Hepatocyte (in vitro differentiated cells): ENCODE measurements around the gene OR6J1. TPM values are rescaled to one million over a fixed set of nuclear protein-coding genes. Genes with fewer than 3 reads are reported as not detected.

Source experiments
- DNase-seq: peaks from one replicate; pipeline ENCODE4 v3.0.0-alpha.2; 2016; ENCODE audit warnings: low spot score
- H2AFZ ChIP-seq: fragments of 200-600 bp; sonication (generic); 2 replicates; pipeline ENCODE4 v1.6.0; 2016; ENCODE audit warnings: antibody characterized with exemption, mild to moderate bottlenecking
- H3K27ac ChIP-seq: fragments of 200-600 bp; sonication (generic); 2 replicates; pipeline ENCODE4 v1.5.1; 2016; ENCODE audit warnings: mild to moderate bottlenecking
- H3K27me3 ChIP-seq: fragments of 200-600 bp; sonication (generic); 2 replicates; pipeline ENCODE4 v1.6.1; 2016
- H3K36me3 ChIP-seq: fragments of 200-600 bp; sonication (generic); replicated peaks from 2 replicates; pipeline ENCODE4 v1.5.1; 2016; ENCODE audit warnings: low read depth; ENCODE audit not compliant: insufficient read depth
- H3K4me1 ChIP-seq: fragments of 200-600 bp; sonication (generic); 2 replicates; pipeline ENCODE4 v1.5.1; 2016; ENCODE audit warnings: mild to moderate bottlenecking, moderate library complexity; ENCODE audit not compliant: insufficient read depth
- H3K4me2 ChIP-seq: fragments of 200-600 bp; sonication (generic); 2 replicates; pipeline ENCODE4 v1.6.0; 2016
- H3K4me3 ChIP-seq: fragments of 200-600 bp; sonication (generic); 2 replicates; pipeline ENCODE4 v1.5.1; 2016; ENCODE audit warnings: mild to moderate bottlenecking
- H3K79me2 ChIP-seq: fragments of 200-600 bp; sonication (generic); 2 replicates; pipeline ENCODE4 v1.6.0; 2017; ENCODE audit warnings: mild to moderate bottlenecking
- H3K9me2 ChIP-seq: fragments of 200-600 bp; sonication (generic); replicated peaks from 2 replicates; pipeline ENCODE4 v1.6.0; 2017; ENCODE audit warnings: mild to moderate bottlenecking; ENCODE audit not compliant: insufficient read depth
- H3K9me3 ChIP-seq: fragments of 200-600 bp; sonication (generic); 2 replicates; pipeline ENCODE4 v1.5.1; 2016; ENCODE audit warnings: low read depth, mild to moderate bottlenecking
- H4K20me1 ChIP-seq: fragments of 200-600 bp; sonication (generic); 2 replicates; pipeline ENCODE4 v1.6.0; 2016; ENCODE audit warnings: mild to moderate bottlenecking; ENCODE audit not compliant: insufficient read depth, poor library complexity, severe bottlenecking
- EZH2 ChIP-seq: fragments of 200-600 bp; sonication (generic); IDR thresholded peaks from 2 replicates; pipeline ENCODE4 v1.6.1; 2016; ENCODE audit warnings: antibody characterized with exemption, mild to moderate bottlenecking, borderline replicate concordance
- EZH2phosphoT487 ChIP-seq: fragments of 200-600 bp; sonication (generic); IDR thresholded peaks from one replicate; pipeline ENCODE4 v1.6.1; 2018; ENCODE audit warnings: antibody characterized with exemption, mild to moderate bottlenecking, low read depth, moderate library complexity; ENCODE audit not compliant: unreplicated experiment, severe bottlenecking
- WGBS: methylation state at CpG from one replicate; pipeline ENCODE4 v1.1.6; 2016; ENCODE audit warnings: low lambda C conversion rate; ENCODE audit errors: missing lambda C conversion rate; 5-methylcytosine and 5-hydroxymethylcytosine counted together
- polyA plus RNA-seq: library from polyadenylated mRNA; unstranded; fragments of >200 nt; fragmentation: Nextera tagmentation; extraction: Ambion mirVana; gene quantifications from 2 replicates; pipeline ENCODE4 v1.2.1, GENCODE V29; 2016
- total RNA-seq: library from RNA; depleted of rRNA; stranded (reverse); fragments of >200 nt; gene quantifications from 2 replicates; pipeline ENCODE4 v1.2.3, GENCODE V29; 2014

The OR6J1 gene
- total and polyA plus RNA-seq, 2 experiments from 2014 or later, result 0.03 TPM; not detected in 1

- no peak overlapping the region for H3K4me2 ChIP-seq
- no peak overlapping the region for H3K27ac ChIP-seq
- TF ChIP-seq EZH2 (no peak), EZH2phosphoT487 (no peak)
- H2AFZ ChIP-seq, result no peak overlapping the region
- 100% methylated on average over 1 of the region's 1 CpG for WGBS
- H3K4me3 ChIP-seq, result no peak overlapping the region
- peaks cover 92% of the 10 kb centered on the region for H3K79me2 ChIP-seq
- H3K9me3 ChIP-seq, result no peaks in the 10 kb centered on the region
- no peaks in the 10 kb centered on the region for H3K9me2 ChIP-seq
- peaks cover 7% of the 10 kb centered on the region for H4K20me1 ChIP-seq
- no peaks in the 10 kb centered on the region for H3K36me3 ChIP-seq
- no peaks in the 10 kb centered on the region for H3K27me3 ChIP-seq
- DNase-seq, result no peak
- H3K4me1 ChIP-seq, result no peaks in the 10 kb centered on the region
These were observed 60.2 kb downstream of the OR6J1 start for GRCh38 chr14:22583994-22584393.

Other genes with a start within 250 kb of the OR6J1 start
- 327 and 358 TPM in 2 replicates for gene DAD1, start 55.1 kb downstream of the OR6J1 start, total RNA-seq
- gene DAD1, start 55.1 kb downstream of the OR6J1 start, polyA plus RNA-seq, result 441 and 463 TPM in 2 replicates
- 30.7 and 33.9 TPM in 2 replicates for gene ABHD4, start 46.1 kb downstream of the OR6J1 start, total RNA-seq
- gene ABHD4, start 46.1 kb downstream of the OR6J1 start, polyA plus RNA-seq, result 43.3 and 49.8 TPM in 2 replicates
- gene OXA1L, start 122.3 kb upstream of the OR6J1 start, total RNA-seq, result 88.1 and 107 TPM in 2 replicates
- 59.4 and 64.3 TPM in 2 replicates for gene OXA1L, start 122.3 kb upstream of the OR6J1 start, polyA plus RNA-seq
- 337 and 381 TPM in 2 replicates for gene SLC7A7, start 171.1 kb upstream of the OR6J1 start, total RNA-seq
- gene SLC7A7, start 171.1 kb upstream of the OR6J1 start, polyA plus RNA-seq, result 169 and 206 TPM in 2 replicates
- 50.6 and 164 TPM in 2 replicates for gene MRPL52, start 185.5 kb upstream of the OR6J1 start, total RNA-seq
- 214 and 227 TPM in 2 replicates for gene MRPL52, start 185.5 kb upstream of the OR6J1 start, polyA plus RNA-seq
- gene MMP14, start 192.2 kb upstream of the OR6J1 start, total RNA-seq, result 122 and 160 TPM in 2 replicates
- 17.1 and 21.4 TPM in 2 replicates for gene MMP14, start 192.2 kb upstream of the OR6J1 start, polyA plus RNA-seq
- 34.4 and 56.2 TPM in 2 replicates for gene LRP10, start 227.4 kb upstream of the OR6J1 start, total RNA-seq
- gene LRP10, start 227.4 kb upstream of the OR6J1 start, polyA plus RNA-seq, result 92.7 and 117 TPM in 2 replicates
- gene REM2, start 238.9 kb upstream of the OR6J1 start, total RNA-seq, result 1.5 and 1.9 TPM in 2 replicates
- 5.5 and 6.3 TPM in 2 replicates for gene REM2, start 238.9 kb upstream of the OR6J1 start, polyA plus RNA-seq